ENCODE results near the gene ATXN7. TPM values are rescaled to one million over a fixed set of nuclear protein-coding genes. Genes with fewer than 3 reads are reported as not detected.

ATXN7 gene
- total and polyA plus RNA-seq, 2 of the 4 experiments (the other 2 are of a cell fraction) = 8.6 to 13.6 TPM

- Histone ChIP-seq H2BK20ac (ENCODE audit: low read depth, low read length) (no peak overlapping the region), H3K4me2 (ENCODE audit: low read depth, low read length) (no peak overlapping the region), H2BK15ac (ENCODE audit: low read depth, low read length) (no peak overlapping the region), H3K9me3 (ENCODE audit: control insufficient read depth, insufficient read depth, low read length) (no peaks in the 10 kb centered on the region), H3K4me3 (ENCODE audit: insufficient read depth, low read depth, low read length) (no peak overlapping the region), H2AK9ac (replicated peaks; ENCODE audit: low read depth, low read length, poor library complexity) (no peak overlapping the region), H3K18ac (ENCODE audit: low read depth, low read length) (no peak overlapping the region), H3K4ac (ENCODE audit: low read depth, low read length) (no peak overlapping the region), H4K20me1 (ENCODE audit: insufficient read depth, low read length) (peaks cover 5% of the 10 kb centered on the region; the same call in 1 of the 2 replicates), H3K9me1 (ENCODE audit: insufficient read depth, low read length) (peaks cover 3% of the 10 kb centered on the region; the same call in 1 of the 2 replicates), H3K14ac (replicated peaks; ENCODE audit: low read depth, low read length) (peak overlapping the region; percentile 71), H2BK120ac (ENCODE audit: low read depth, low read length) (no peak overlapping the region), H3K9ac (ENCODE audit: low read depth, low read length) (no peak overlapping the region), H3K23ac (ENCODE audit: low read depth, low read length) (peak overlapping the region; percentile 78; the same call in 1 of the 2 replicates), H3K56ac (ENCODE audit: extremely low read depth, insufficient read depth, low read length) (no peak overlapping the region), H4K8ac (ENCODE audit: low read depth in 2 of 2, low read length in 2 of 2) (peak overlapping the region in 1 of 2 experiments; percentile 48; a peak in 1 of 4 replicates), H3K27me3 (ENCODE audit: control insufficient read depth, insufficient read depth, low read length) (no peaks in the 10 kb centered on the region), H4K91ac (ENCODE audit: insufficient read depth, low read depth, low read length) (no peak overlapping the region), H2AK5ac (ENCODE audit: low read depth, low read length) (no peak overlapping the region; the same call in 1 of the 2 replicates), H2AFZ (replicated peaks; ENCODE audit: low read length, poor library complexity) (no peak overlapping the region), H3K79me1 (ENCODE audit: low read depth in 1 of 2, low read length in 2 of 2) (peaks cover 33 to 46% of the 10 kb centered on the region in 2 experiments), H3K36me3 (ENCODE audit: control insufficient read depth, insufficient read depth, low read length) (no peaks in the 10 kb centered on the region), H3K4me1 (ENCODE audit: control insufficient read depth, insufficient read depth, low read length) (peaks cover 1% of the 10 kb centered on the region; the same call in 1 of the 2 replicates), H2BK5ac (ENCODE audit: low read depth, low read length, poor library complexity, severe bottlenecking) (no peak overlapping the region), H4K5ac (ENCODE audit: low read depth, low read length) (no peak overlapping the region), H3K27ac (ENCODE audit: insufficient read depth, low read length) (no peak overlapping the region)
- ATAC-seq (ENCODE audit: low read depth) = peak; percentile 59
- no peak for DNase-seq
- TF ChIP-seq POLR2A (IDR thresholded peaks at IDR 0.05; ENCODE audit: low read depth, low read length) = no peak
- no peak for TF ChIP-seq SMC3 (IDR thresholded peaks at IDR 0.05; ENCODE audit: low read depth, low read length)
- TF ChIP-seq CEBPB (IDR thresholded peaks at IDR 0.05; ENCODE audit: low read depth, low read length) = no peak
- TF ChIP-seq MAFK (IDR thresholded peaks at IDR 0.05; ENCODE audit: low read depth, low read length) = no peak
- no peak for TF ChIP-seq ELK1 (IDR thresholded peaks at IDR 0.05; ENCODE audit: borderline replicate concordance, low read depth, low read length)
- no peak for TF ChIP-seq MAZ (IDR thresholded peaks at IDR 0.05; ENCODE audit: borderline replicate concordance, low read depth, low read length)
- no peak for TF ChIP-seq MXI1 (IDR thresholded peaks at IDR 0.05; ENCODE audit: borderline replicate concordance, low read depth, low read length)
- TF ChIP-seq BHLHE40 (IDR thresholded peaks at IDR 0.05; ENCODE audit: low read depth, low read length) = no peak
- no peak for TF ChIP-seq RFX5 (IDR thresholded peaks at IDR 0.05; ENCODE audit: low read depth, low read length)
- no peak for TF ChIP-seq CTCF (conservative IDR thresholded peaks at IDR 0.05; ENCODE audit: low read depth, low read length)
- no peak for TF ChIP-seq RCOR1 (IDR thresholded peaks at IDR 0.05; ENCODE audit: insufficient replicate concordance, low read length)
- no peak for TF ChIP-seq NFE2L2 (IDR thresholded peaks at IDR 0.05; ENCODE audit: low read depth, low read length)
- TF ChIP-seq RAD21 (IDR thresholded peaks at IDR 0.05; ENCODE audit: low read length) = no peak
- no peak for TF ChIP-seq CHD1 (IDR thresholded peaks at IDR 0.05; ENCODE audit: low read depth, low read length)
- WGBS, 2 experiments (ENCODE audit: extremely low coverage in 2 of 2, insufficient read length in 1 of 2) = no CpG with 5 or more reads among the region's 1 CpG
- intact Hi-C loops (cut with micrococcal nuclease) (no loop called here), in situ Hi-C loops (cut with MboI; ENCODE audit: low sequenced_read_pairs) (no loop called here), dilution Hi-C loops (cut with HindIII; ENCODE audit: low sequenced_read_pairs, unreplicated experiment) (no loop called here)
- no TSS peak for BruUV-seq (replicated peaks)
- CTCF ChIA-PET = no interaction called here
- POLR2A ChIA-PET (ENCODE audit: unreplicated experiment) = no interaction called here
Measured at GRCh38 chr3:63855333-63855940, 8.2 kb upstream of the ATXN7 start.
